GM21529 (cell line): ENCODE measurements around the gene MRPL51.

ENCODE experiments used
- ATAC-seq: cut with Tn5 transposase; IDR thresholded peaks from one replicate; pipeline ENCODE4 v1.9.1; 2021; ENCODE audit not compliant: unreplicated experiment

Gene MRPL51

DNA sequence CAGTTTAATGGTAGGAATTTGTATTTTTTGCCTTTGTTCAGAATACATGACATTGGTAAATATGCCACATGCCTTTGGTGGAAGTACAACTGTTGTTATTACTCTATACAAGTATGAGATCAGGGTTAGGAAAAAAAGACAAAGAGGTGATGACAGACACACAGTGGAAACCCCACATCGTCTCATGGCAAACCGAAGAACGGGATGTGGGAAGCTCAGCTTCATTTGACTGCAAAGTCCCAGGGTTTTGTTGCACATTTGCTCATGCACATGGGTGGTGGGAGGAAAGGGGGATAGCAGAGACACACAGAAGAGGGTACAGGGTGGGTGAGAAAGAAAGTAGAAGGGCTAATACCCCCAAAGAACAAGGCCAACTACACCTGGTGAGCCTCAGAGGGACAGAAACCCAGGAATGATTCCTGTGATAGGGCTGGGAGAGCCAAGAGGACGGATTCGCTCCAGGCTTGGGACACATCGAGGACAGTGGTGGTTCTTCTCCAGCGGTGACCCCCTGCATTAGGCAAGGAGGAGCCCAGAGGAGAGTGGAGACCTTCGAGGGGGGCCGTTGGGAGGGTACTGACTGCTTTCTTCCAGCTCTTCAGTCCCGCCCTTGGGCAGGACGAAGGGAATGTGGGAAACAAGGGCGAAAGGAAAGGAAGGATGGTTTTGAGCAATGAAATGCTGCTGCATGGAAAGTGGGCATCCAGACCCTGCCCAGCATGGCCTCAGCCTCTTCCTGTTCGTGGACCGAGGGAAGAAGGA is 30.6 kb downstream of the MRPL51 start:
- no peak for ATAC-seq

DNA sequence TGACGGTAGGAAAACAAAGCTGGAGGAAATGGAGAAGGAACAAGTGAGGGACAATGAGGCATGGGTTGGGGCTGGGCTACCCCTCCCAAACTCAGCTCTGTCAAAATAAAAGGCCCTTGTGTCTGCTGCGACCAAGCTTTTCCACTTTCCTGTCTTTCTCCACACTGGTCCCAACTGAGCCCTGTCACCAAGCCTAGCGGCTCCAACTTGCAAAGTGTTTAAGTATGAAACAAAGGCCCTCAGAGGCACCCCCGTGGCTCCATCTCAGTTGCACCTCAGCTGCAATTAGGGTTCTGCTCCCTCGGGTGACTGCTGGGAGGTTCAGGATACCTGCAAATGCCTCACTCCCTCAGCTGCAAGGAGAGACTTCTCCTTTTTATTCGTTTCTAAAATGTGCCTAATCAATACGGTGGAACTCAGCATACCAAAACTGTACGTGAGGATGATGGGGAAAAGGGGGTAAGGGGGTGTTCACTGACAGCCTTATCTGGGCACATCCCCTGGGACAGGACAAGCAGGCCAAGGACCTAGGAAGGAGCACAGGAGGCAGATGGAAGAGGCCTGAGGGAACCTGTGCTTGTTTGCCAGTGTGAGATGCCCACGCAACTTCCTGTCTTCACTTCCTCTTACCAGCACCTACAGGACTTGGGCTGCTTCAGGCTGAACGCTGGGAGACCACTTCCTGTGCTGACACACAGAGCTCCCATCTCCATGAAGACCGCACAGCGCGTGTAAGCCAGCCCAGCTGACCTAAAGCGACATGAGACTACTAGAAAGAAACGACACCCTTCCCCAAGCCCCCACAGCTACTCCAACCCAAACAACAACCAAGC is 31.4 kb downstream of the MRPL51 start:
- ATAC-seq: peak; percentile 81

DNA sequence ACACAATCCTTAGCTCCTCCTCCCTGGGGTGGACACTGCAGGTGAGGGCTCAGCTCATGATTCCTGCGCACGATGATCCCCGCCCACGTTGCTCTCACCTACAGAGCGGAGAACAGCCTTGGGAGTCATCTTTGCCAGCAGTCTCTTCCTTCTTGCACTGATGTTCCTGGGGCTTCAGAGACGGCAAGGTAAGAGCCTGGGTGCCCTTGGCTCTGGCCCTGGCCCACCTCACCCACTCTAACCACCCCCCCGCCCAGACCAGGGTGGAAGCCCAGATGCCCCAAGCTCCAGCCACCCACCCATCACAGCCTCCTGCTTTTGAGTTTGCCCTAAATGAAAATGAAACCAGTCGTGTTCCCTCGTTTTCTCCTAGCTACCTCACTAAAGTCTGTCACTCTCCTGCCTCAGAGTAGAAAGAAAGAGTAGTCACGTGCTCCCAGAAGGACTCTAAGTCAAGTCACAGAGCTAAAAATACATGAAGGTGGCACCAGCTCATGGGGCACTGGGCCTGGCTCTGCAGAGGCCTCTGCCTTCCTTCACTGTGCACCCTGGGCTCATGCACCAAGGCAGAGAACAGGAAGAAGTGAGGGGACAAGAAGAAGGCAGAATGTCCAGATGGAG is 32.2 kb downstream of the MRPL51 start:
- ATAC-seq: no peak

DNA sequence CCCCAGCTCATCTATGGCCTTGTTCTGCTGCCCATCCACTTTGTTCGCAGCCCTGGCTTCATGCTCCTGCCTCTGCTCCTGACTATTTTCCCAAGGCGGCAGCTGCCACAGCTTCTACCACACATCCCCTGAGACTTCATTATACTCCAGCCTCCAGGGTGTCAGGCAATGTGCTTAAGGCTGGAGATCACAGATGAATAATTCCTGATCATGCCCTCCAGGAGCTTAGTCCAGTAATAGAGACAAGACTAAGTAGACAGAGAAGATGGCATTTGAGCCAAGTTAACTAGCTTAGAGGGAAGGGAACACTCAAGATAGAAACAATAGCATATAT is 34.1 kb downstream of the MRPL51 start:
- no peak for ATAC-seq

DNA sequence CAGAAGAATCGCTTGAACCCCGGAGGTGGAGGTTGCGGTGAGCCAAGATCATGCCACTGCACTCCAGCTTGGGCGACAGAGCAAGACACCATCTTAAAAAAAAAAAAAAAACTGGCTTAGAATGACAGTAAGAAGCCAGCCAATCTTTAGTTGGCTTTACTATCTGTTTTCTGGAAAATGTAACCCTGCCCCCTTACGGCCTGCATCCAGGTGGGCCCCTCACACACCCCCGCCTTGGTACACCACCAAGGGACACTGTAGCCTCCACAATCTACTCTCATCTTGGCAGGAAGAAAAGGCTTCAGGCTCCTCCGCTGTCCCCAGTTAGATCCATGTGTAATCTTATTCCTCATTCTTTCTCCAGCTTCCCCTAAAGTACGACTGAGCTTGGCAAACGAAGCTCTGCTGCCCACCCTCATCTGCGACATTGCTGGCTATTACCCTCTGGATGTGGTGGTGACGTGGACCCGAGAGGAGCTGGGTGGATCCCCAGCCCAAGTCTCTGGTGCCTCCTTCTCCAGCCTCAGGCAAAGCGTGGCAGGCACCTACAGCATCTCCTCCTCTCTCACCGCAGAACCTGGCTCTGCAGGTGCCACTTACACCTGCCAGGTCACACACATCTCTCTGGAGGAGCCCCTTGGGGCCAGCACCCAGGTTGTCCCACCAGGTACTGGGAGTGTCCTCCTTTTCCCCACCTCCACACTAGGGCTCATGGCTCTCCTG is 34.6 kb downstream of the MRPL51 start:
- ATAC-seq: no peak

DNA sequence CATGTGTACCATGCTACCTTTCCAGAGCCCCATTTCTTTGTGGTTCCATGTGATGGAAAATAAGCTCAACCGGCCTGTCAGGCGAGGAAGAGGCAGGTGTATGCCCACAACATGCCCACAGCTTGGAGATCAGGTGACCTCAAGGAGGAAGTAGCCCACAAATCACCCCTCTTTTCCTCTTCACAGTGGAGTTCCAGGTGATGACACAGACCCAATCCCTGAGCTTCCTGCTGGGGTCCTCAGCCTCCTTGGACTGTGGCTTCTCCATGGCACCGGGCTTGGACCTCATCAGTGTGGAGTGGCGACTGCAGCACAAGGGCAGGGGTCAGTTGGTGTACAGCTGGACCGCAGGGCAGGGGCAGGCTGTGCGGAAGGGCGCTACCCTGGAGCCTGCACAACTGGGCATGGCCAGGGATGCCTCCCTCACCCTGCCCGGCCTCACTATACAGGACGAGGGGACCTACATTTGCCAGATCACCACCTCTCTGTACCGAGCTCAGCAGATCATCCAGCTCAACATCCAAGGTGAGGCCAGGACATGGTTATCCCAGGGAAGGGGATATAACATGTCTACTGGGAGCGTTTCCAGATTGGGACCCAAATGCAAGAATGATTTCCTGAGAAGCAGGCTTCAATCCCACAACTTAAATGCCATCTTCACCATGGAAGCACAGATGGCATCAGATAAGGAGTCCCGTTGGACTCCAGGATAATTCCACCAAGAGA is 35.7 kb downstream of the MRPL51 start:
- no peak for ATAC-seq

DNA sequence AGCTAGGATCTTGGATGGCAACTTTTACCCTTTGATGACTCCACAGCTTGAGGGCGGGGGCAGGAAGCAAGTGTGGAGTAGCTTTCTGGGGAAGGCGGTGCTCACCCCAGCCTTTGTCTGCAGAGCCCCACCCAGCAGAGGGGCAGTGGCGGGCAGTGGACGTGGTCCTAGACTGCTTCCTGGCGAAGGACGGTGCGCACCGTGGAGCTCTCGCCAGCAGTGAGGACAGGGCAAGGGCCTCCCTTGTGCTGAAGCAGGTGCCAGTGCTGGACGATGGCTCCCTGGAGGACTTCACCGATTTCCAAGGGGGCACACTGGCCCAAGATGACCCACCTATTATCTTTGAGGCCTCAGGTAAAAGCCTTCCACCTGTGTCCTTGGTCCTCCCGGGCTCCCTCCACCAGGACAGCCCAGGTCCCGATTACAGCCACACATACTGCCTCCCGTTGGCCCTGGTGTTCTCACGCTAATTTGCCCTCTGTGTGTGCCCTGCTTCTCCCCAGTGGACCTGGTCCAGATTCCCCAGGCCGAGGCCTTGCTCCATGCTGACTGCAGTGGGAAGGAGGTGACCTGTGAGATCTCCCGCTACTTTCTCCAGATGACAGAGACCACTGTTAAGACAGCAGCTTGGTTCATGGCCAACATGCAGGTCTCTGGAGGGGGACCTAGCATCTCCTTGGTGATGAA is 40.0 kb downstream of the MRPL51 start:
- ATAC-seq: no peak

DNA sequence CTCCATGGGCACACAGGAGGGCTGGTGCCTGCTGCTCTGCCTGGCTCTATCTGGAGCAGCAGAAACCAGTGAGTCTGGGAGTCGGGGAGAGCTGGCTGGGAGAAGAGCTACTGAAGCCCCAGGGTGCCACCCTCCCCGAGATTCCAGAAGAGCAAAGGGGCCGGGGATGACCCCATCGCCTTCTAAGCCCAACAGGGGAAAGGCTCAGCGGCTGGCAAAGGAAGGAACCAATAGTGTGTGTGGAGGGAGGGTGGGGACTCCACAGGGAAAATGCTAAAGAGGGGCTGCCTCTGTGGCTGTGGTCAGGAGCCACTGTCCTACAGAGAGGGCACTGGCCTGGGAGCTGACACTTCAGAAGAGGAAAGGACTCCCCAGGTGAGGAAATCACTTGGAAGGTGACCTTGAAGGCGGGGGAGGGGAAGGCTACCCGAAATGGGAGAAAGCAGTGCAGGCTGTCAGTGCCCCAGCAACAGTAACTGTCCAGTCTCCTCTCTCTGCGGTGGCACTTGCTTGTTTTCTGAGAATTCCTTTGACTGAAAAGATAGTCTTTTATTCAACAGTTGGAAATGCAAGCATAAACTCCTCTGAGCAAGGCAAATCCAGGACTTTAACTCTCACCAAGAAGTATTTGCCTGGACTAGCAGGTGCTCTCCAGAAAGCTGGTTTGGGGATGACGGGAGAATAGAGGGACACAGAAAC is 40.7 kb downstream of the MRPL51 start:
- peak; percentile 2 for ATAC-seq

DNA sequence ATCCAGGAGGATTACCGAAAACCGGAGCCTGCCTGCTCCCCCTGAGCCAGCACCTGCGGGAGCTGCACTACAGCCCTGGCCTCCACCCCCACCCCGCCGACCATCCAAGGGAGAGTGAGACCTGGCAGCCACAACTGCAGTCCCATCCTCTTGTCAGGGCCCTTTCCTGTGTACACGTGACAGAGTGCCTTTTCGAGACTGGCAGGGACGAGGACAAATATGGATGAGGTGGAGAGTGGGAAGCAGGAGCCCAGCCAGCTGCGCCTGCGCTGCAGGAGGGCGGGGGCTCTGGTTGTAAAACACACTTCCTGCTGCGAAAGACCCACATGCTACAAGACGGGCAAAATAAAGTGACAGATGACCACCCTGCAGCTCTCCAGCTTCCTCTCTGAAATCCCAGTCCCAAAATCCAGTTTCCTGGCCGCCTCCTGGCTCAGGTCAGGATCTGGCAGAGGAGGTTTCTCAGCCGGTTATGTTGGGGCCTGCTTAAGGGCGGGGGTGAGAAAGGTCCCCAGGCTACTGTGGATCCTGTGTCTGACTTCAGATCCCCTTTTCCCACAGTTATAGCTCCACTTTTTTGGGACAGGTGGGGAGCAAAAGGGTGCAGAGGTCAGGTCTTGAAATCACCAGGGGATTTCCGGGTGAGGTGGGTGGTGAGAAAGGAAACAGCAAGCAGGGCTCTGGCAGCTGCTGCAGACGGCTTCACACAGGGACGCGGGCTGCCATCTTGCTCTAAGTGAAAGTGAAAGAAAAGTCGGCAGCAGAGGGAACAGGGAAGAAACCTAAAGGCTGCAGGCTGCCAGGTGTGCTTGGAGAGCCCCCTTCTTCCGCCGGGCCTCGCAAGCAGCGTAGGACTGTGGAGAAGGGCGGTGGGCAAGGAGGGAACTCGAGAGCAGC is 41.5 kb downstream of the MRPL51 start, which contains the start of gene TAPBPL:
Gene TAPBPL (plus strand): TSS at position 695 of the 897 bp plus-strand sequence. CDS start 207 bp downstream, outside the sequence.
- peak; percentile 70 for ATAC-seq

DNA sequence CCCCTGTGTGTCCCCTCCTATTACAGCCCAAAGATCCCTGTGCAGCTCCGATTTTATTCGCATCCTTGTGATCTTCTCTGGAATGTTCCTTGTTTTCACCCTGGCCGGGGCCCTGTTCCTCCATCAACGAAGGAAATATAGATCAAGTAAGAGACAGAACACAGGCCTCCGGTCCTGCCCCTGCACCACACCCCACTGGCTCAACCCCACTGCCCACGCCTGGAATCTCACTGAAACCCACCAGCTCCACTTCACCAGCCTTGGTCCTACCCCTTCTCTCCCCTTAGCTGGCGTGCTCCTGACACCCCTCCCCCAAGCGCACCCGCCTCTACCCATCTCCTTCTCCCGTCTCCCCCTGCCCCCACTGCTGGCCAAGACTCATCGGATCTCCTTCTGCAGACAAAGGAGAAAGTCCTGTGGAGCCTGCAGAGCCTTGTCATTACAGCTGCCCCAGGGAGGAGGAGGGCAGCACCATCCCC is 42.2 kb downstream of the MRPL51 start:
- no peak for ATAC-seq

DNA sequence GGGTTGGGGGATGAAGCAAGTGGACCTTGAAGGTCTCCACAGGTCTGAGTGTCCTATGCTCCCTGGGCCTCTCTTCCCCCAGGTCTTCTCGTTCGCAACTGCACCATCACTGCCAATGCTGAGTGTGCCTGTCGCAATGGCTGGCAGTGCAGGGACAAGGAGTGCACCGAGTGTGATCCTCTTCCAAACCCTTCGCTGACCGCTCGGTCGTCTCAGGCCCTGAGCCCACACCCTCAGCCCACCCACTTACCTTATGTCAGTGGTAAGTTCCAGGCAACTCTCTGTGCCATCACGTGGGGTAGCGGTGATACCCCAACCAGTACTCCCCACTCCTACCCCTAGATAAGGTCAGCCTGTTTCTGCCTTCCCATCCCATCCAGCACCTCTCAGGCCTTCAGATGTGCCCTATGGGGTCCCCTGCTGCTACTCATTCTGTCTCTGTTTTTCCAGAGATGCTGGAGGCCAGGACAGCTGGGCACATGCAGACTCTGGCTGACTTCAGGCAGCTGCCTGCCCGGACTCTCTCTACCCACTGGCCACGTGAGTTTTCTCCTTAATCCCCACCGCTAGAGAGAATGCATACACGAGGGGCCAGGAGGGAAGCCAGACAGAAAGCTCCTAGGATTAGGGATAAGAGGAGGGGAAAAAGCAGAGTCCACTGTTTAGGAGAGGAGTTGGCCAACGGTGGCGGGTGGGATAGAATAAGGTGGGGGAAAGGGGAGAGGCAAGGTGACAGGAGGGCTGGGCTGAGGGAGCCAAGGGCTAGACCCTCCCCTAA is 42.8 kb downstream of the MRPL51 start:
- ATAC-seq: no peak

DNA sequence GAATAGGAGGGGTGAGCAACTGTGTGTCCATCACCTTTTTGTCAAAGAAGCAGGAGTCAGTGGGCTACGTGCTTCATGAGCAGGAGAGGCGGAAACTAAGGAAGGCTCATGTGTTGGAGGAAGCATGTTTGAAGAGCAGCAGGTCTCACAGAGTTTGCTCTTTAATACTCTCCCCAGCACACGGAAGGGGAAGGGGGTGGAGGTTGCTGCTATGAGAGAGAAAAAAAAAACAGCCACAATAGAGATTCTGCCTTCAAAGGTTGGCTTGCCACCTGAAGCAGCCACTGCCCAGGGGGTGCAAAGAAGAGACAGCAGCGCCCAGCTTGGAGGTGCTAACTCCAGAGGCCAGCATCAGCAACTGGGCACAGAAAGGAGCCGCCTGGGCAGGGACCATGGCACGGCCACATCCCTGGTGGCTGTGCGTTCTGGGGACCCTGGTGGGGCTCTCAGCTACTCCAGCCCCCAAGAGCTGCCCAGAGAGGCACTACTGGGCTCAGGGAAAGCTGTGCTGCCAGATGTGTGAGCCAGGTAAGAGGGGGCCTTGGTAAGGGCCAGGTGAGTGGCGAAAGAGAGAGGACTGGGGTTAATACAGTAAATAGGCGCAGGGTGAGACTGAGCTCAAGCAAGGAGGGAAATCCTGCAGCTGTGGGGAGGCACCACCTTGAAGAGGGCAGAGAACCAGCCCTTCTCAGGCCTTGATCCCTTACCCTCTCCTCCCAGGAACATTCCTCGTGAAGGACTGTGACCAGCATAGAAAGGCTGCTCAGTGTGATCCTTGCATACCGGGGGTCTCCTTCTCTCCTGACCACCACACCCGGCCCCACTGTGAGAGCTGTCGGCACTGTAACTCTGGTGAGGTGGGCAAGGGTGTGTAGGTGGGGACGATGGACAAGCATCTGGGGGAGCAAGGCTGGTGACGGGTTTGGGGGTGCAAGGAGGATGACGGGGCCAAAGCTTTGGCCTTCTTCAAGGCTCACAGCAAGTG is 48.1 kb downstream of the MRPL51 start, which contains the start of gene CD27:
Gene CD27 (plus strand): TSS at position 252 of the 985 bp plus-strand sequence. CDS start 141 bp downstream, at position 393.
- ATAC-seq: no peak

DNA sequence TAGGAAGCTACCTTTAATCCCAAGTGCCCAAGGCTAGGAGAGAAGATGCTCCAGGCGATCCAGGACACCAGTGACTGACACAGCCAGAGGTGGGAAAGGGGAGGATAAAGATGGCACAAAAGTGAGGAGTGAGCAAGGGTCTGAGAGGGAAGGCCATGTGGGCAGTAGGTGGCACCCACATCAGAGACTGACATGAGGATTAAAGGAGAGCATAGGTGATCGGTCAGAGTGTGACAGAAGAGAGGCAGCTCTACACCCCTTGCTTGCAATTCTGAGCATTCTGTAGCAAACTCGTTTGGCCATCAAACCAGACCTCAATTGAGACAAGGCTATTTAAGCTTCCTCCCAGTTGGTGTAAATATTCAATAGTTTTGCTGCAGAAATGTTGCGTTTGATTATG is 49.0 kb downstream of the MRPL51 start:
- ATAC-seq: no peak

DNA sequence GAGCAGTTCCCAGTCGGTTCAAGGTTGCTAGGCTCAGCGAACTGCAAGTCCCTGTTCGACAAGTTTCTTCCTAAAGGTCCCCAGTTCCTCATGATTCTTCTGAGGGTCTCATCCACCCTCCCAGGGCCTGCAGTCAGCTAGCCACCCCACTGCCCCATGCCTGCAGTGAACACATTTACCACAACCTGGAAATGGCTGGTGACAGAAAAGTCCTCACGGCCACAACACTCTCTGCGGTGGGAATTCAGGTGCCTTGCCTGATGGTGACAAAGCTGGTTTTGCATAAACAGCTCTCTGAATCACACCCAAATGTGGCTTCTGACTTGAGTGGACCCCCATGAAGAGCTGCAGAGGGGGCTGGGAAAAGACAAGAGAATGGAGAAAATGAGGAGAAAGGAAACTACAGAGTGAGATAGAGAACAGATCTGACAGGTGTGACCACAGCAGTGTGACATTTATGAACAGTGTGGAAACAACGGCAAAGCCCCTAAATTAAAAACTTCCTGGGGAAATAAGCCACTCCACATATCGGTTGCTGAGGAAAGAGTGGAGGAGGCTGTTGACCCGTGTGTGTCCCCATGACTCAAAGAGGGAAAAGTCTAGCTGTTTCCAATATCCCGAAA is 49.6 kb downstream of the MRPL51 start:
- peak; percentile 38 for ATAC-seq

DNA sequence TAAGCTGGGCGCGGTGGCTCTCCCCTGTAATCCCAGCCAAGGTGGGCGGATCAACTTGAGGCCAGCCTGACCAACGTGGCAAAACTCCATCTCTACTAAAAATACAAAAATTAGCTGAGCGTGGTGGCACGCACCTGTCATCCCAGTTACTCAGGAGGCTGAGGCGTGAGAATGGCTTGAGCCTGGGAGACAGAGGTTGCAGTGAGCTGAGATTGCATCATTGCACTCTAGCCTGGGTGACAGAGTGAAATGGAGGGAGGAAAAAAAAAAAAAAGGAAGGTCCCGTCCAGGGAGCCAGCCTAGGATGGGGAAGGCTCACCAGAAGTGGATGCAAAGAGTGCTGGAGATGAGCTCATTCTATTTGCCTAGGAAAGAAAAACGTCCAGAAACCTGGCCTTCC is 50.2 kb downstream of the MRPL51 start:
- ATAC-seq: no peak
